ENCODE results near the gene RNF220.

The RNF220 gene

DNA sequence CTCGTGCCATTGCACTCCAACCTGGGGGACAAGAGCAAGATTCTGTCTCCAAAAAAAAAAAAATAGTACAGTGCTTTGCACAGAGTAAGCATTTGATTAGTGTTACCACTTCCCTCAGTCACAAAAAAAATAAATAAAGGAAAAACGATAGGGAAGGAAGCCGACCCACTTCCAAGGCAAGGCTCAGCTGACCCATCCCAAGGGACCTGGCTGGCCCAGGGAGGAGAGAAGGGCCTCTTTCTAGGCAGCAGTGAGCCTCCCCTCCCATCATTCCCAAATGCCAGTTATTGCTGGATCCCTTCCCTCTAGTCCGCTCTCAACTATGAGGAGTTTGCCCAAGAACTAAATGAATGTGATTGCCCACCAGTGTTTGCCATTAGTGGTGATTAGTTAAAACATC is 191.5 kb downstream of the RNF220 start:
- TF ChIP-seq, protein P1, sequence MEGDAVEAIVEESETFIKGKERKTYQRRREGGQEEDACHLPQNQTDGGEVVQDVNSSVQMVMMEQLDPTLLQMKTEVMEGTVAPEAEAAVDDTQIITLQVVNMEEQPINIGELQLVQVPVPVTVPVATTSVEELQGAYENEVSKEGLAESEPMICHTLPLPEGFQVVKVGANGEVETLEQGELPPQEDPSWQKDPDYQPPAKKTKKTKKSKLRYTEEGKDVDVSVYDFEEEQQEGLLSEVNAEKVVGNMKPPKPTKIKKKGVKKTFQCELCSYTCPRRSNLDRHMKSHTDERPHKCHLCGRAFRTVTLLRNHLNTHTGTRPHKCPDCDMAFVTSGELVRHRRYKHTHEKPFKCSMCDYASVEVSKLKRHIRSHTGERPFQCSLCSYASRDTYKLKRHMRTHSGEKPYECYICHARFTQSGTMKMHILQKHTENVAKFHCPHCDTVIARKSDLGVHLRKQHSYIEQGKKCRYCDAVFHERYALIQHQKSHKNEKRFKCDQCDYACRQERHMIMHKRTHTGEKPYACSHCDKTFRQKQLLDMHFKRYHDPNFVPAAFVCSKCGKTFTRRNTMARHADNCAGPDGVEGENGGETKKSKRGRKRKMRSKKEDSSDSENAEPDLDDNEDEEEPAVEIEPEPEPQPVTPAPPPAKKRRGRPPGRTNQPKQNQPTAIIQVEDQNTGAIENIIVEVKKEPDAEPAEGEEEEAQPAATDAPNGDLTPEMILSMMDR (conservative IDR thresholded peaks at IDR 0.05; ENCODE audit: low read depth, low read length) = no peak
- DNase-seq (ENCODE audit: low read depth) = no peak
- H3K4me3 ChIP-seq (ENCODE audit: low read length) = no peak overlapping the region

DNA sequence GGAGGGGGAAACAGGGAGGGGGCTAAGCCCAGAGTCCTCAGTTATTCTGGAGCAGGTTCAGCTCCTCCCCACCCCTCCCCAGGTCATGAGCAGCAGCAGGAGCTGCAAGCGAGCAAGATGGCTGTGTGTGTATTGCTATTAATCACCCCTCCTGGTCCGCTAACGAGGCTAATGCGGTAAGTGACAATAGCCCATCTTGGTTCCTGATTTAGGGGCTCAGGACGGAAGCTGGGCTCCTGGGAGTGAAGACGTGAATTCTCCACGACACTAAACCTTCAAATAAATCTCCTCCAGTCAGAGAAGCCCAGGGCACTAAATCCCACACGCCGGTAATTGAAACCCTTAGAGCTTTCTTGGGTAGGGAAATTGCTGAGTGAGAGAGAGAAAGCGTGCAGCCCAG is 193.1 kb downstream of the RNF220 start:
- DNase-seq (ENCODE audit: low read depth) = no peak
- TF ChIP-seq, protein P1 (conservative IDR thresholded peaks at IDR 0.05; ENCODE audit: low read depth, low read length) = no peak
- H3K4me3 ChIP-seq (ENCODE audit: low read length) = no peak overlapping the region

DNA sequence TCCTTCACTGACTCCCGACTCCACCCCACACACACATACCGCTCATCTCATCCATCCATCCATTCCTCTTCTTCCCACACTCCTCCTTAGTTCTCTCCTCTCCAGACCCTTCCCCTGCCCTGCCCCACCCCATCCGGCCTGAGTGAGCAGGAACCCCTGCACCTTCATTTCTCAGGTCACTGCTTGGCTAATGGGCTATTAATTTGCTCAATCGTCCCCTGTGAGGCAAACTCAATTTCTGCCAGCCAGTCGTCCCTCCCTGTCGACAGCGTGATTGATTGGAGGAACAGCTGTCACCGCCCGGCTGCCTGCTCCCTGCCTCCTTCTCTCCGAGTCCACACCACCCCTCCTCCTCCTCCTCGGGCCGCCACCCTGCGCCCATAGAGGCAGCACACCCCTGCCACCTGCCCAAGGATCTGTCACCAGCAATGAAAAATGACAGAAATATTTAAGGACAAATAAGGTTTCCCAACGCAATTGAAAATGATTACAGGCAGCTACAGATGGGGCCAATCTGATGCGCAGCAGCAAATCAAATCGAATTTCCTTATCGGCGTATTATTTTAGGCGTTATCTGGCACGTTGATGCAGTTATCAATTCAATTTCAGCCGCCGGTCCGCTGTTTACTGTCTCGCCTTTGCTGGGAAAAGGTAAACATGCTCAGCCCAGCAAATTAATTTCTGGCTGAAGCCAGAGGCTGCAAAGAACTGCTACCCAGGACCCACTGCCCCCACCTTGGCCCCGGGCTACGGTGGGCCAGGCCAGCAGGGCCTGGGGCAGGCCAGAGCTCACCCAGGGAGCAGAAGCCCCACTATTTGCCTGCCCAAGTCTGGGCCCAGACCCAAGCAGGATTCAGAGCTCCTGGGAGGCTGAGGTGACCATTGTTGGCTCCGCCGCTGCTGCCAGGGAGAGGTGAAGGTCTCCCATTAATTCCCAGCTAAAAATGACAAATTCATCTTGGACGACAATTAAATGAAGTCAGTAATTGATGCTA is 197.9 kb downstream of the RNF220 start:
- DNase-seq (ENCODE audit: low read depth) = no peak
- H3K4me3 ChIP-seq (ENCODE audit: low read length) = no peak overlapping the region
- TF ChIP-seq, protein P1 (conservative IDR thresholded peaks at IDR 0.05; ENCODE audit: low read depth, low read length) = no peak

DNA sequence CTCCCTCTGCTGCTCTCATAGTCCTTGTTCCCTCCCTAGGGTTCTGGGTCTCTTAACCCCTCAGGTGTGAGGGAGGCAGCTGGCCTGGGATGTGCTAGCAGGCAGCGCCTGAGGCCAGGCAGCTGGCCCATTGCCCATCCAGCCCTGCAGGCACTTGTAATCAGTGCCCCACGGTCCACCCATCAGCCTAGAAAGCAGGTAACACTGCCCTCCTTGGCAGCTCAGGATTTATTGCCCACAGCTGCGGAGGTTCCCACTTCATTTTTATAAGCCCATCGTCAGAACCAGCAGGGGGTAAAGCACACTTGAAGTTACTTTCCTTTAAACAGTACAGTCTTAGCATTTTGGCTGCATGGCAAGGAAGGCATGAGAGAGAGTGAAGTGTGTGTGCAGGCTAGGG is 198.7 kb downstream of the RNF220 start:
- TF ChIP-seq, protein P1 (conservative IDR thresholded peaks at IDR 0.05; ENCODE audit: low read depth, low read length) = no peak
- DNase-seq (ENCODE audit: low read depth) = no peak
- H3K4me3 ChIP-seq (ENCODE audit: low read length) = no peak overlapping the region

DNA sequence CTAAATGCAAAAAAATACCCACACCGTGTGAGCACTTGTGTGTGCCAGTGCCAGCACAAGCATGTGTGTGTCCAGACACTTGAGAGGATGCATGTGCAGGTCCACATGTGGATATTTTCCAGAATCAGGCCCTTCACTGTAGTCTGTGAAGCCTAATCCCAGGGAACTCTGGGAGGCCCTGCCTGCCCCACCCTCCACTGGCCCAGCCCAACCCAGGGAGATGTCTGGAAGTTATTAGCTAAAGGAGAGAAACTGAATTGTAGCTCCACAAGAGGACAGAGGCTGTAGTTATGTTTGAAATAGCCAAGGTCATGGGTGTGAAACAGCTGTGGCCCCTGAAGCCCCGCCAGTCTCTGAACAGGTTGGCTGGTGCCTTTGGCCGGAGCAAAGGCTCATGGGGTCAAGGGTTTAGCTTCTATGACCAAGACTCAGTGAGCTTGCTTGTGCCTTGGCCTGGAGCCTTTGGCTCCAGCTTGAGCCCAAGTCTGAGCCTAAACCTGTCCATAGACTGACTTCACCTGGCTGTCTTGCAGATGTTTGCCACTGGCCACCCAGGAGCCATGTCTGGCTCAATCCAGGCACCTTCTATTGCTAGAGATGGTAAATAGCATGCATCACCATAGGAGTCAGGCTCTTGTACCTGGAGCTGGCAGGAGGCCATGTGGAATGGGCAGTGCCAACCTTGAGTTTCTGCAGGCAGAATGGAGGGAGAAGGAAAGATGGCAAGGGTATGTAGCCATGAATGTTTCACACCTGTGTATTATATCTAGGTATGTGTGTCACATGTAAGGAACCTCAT is 199.3 kb downstream of the RNF220 start:
- DNase-seq (ENCODE audit: low read depth) = no peak
- H3K4me3 ChIP-seq (ENCODE audit: low read length) = no peak overlapping the region
- TF ChIP-seq, protein P1 (conservative IDR thresholded peaks at IDR 0.05; ENCODE audit: low read depth, low read length) = no peak

DNA sequence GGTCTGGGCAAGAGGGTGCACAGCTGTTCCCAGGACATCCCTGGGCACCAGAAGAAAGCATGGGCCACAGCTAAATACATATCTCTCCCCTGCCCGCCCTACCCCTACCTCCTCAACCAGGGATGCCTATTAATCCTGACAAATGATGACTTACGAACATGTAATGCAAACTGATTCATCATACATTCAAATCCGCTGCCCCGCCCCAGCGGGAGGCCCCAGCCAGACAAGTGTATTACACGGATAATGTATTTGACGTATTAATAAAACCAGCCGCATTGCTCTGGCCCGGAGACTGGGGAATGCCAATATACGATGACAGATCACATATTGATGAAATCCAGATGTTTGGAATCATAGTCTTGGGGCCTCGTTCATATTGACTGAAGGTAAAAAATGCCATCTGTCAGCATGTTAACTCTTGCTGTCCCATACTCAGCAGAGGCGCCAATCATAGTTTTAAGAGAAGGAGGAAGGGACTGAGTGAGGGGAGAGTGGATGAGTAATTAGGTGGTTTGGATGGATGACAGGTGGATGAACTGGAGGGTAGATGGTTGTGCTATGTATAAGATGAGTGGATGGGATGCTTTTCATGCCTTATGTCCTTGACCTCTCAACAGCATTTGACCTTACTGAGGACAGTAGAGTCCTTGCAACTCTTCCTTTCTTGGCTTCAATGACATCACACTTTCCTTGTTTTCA is 201.0 kb downstream of the RNF220 start:
- TF ChIP-seq, protein P1 (conservative IDR thresholded peaks at IDR 0.05; ENCODE audit: low read depth, low read length) = no peak
- H3K4me3 ChIP-seq (ENCODE audit: low read length) = no peak overlapping the region
- DNase-seq (ENCODE audit: low read depth) = no peak

All from retinal pigment epithelial cell (primary cell).